Suprapubic skin (tissue), 3 donors: Measurements from ENCODE around the gene REPIN1.

Experiments used
- CTCF ChIP-seq, 2 donors: fragments of 200-600 bp in 1 of 2; fragments of 450-650 bp in 1 of 2; sonication (generic) in 1 of 2; IDR thresholded peaks; one replicate each; pipeline ENCODE4 v1.5.1; 2016 to 2019; ENCODE audit warnings: antibody characterized with exemption in 2 of 2, mild to moderate bottlenecking in 1 of 2, moderate library complexity in 1 of 2
- POLR2A ChIP-seq, 2 donors: fragments of 450-650 bp; IDR thresholded peaks; one replicate each; pipeline ENCODE4 v1.6.1; 2017; ENCODE audit warnings: antibody characterized with exemption in 2 of 2, mild to moderate bottlenecking in 2 of 2, moderate library complexity in 2 of 2

GRCh38 chr7:150325901-150326300 lies 42.7 kb upstream of the REPIN1 start:
- TF ChIP-seq CTCF (IDR thresholded peaks at IDR 0.05), result no peak
- no peak for TF ChIP-seq POLR2A (IDR thresholded peaks at IDR 0.05)
